HFFc6 (cell line): ENCODE results near the gene IRGQ. TPM values are rescaled to one million over a fixed set of nuclear protein-coding genes. Genes with fewer than 3 reads are reported as not detected.
A peak's percentile ranks its signal among the peaks of the same experiment; 100 is the strongest.

Experiments
- DNase-seq: peaks from one replicate; pipeline ENCODE4 v3.0.0-alpha.2; 2018
- H3K27ac Mint-ChIP-seq: 2 replicates; pipeline ENCODE4 v1.8.0; 2020; ENCODE audit warnings: mild to moderate bottlenecking, mixed read lengths
- H3K27me3 Mint-ChIP-seq: 2 replicates; pipeline ENCODE4 v1.8.0; 2021; ENCODE audit warnings: mild to moderate bottlenecking, moderate library complexity, mixed read lengths; ENCODE audit not compliant: insufficient read depth
- H3K36me3 Mint-ChIP-seq: 2 replicates; pipeline ENCODE4 v1.8.0; 2021; ENCODE audit warnings: low read depth, mixed read lengths
- H3K4me1 Mint-ChIP-seq: 2 replicates; pipeline ENCODE4 v1.8.0; 2020; ENCODE audit warnings: low read depth, mixed read lengths
- H3K4me3 Mint-ChIP-seq: 2 replicates; pipeline ENCODE4 v1.8.0; 2020; ENCODE audit warnings: mild to moderate bottlenecking, moderate library complexity, mixed read lengths
- H3K9me3 Mint-ChIP-seq: 2 replicates; pipeline ENCODE4 v1.8.0; 2020; ENCODE audit warnings: mild to moderate bottlenecking, mixed read lengths
- CTCF ChIP-seq: fragments of 200-600 bp; sonication (generic); IDR thresholded peaks from 2 replicates; pipeline ENCODE4 v1.5.0; 2021; ENCODE audit warnings: antibody characterized with exemption, mild to moderate bottlenecking
- total RNA-seq, 6 experiments: library from RNA; stranded (reverse); fragmentation: NEBNext Ultra II Directional; extraction: Animal tissue kit (Norgen Biotek cat#: 25700); gene quantifications; 2 replicates in 1 of 6; 3 replicates in 5 of 6; pipeline ENCODE4 v1.2.3, GENCODE V29; 2021

IRGQ gene
- total RNA-seq, 6 experiments from 2014 or later, result 19.5 to 24.7 (median 21.2) TPM

GRCh38 chr19:43562226-43562697, 33.7 kb downstream of the IRGQ start:
- Mint-ChIP-seq H3K4me1 (peaks cover 48% of the 10 kb centered on the region), H3K27me3 (no peaks in the 10 kb centered on the region), H3K9me3 (no peaks in the 10 kb centered on the region), H3K27ac (peak overlapping the region; percentile 78), H3K4me3 (no peak overlapping the region), H3K36me3 (peaks cover 35% of the 10 kb centered on the region)
- no peak for DNase-seq
- no peak for TF ChIP-seq CTCF

- H3K27ac Mint-ChIP-seq, result peak overlapping the region; percentile 50
- no peak for DNase-seq
- no peaks in the 10 kb centered on the region for H3K27me3 Mint-ChIP-seq
- TF ChIP-seq CTCF, result no peak
- H3K4me3 Mint-ChIP-seq, result no peak overlapping the region
- peaks cover 51% of the 10 kb centered on the region for H3K4me1 Mint-ChIP-seq
- H3K36me3 Mint-ChIP-seq, result peaks cover 35% of the 10 kb centered on the region
- H3K9me3 Mint-ChIP-seq, result no peaks in the 10 kb centered on the region
Measured at GRCh38 chr19:43561139-43561970, 34.6 kb downstream of the IRGQ start.

GRCh38 chr19:43560687-43561086, 35.2 kb downstream of the IRGQ start:
- no peak overlapping the region for H3K4me3 Mint-ChIP-seq
- peaks cover 51% of the 10 kb centered on the region for H3K4me1 Mint-ChIP-seq
- DNase-seq, result peak; percentile 13
- no peaks in the 10 kb centered on the region for H3K9me3 Mint-ChIP-seq
- H3K27ac Mint-ChIP-seq, result peak overlapping the region; percentile 50
- H3K36me3 Mint-ChIP-seq, result peaks cover 35% of the 10 kb centered on the region
- H3K27me3 Mint-ChIP-seq, result no peaks in the 10 kb centered on the region
- TF ChIP-seq CTCF, result peak; percentile 44

- H3K4me1 Mint-ChIP-seq, result peaks cover 18% of the 10 kb centered on the region
- peak; percentile 50 for DNase-seq
- 0 out of 2 replicates have a peak, but pooled peaks cover 9% of the 10 kb centered on the region for H3K36me3 Mint-ChIP-seq
- H3K4me3 Mint-ChIP-seq, result no peak overlapping the region
- H3K27ac Mint-ChIP-seq, result no peak overlapping the region
- peaks cover 1% of the 10 kb centered on the region; the same call in 1 of the 2 replicates for H3K27me3 Mint-ChIP-seq
- peak; percentile 83 for TF ChIP-seq CTCF
- no peaks in the 10 kb centered on the region for H3K9me3 Mint-ChIP-seq
Measured at GRCh38 chr19:43555185-43555770, 40.7 kb downstream of the IRGQ start.

- Mint-ChIP-seq H3K9me3 (no peaks in the 10 kb centered on the region), H3K4me3 (no peak overlapping the region), H3K27ac (no peak overlapping the region), H3K36me3 (0 out of 2 replicates have a peak, but pooled peaks cover 15% of the 10 kb centered on the region), H3K4me1 (peaks cover 18% of the 10 kb centered on the region), H3K27me3 (peaks cover 3% of the 10 kb centered on the region; the same call in 1 of the 2 replicates)
- no peak for DNase-seq
- no peak for TF ChIP-seq CTCF
Measured at GRCh38 chr19:43554317-43554895, 41.5 kb downstream of the IRGQ start.
